SK-N-MC (cell line): ENCODE data around the gene DAB1.

ENCODE experiments used
- DNase-seq: peaks from one replicate; pipeline ENCODE4 v3.0.0-alpha.2; 2011; ENCODE audit warnings: low read depth, low spot score
- H3K27ac ChIP-seq: fragments of 200-600 bp; sonication (generic); 2 replicates; pipeline ENCODE4 v1.5.1; 2016; ENCODE audit warnings: mixed run types
- H3K36me3 ChIP-seq: fragments of 200-600 bp; sonication (generic); 2 replicates; pipeline ENCODE4 v1.6.1; 2017; ENCODE audit warnings: antibody characterized with exemption, low read length, mixed read lengths; ENCODE audit not compliant: insufficient read depth
- H3K4me3 ChIP-seq: fragments of 200-600 bp; sonication (generic); 2 replicates; pipeline ENCODE4 v1.5.1; 2016
- H3K9ac ChIP-seq: fragments of 200-600 bp; sonication (generic); 2 replicates; pipeline ENCODE4 v1.8.0; 2017; ENCODE audit warnings: mixed run types, mixed read lengths; ENCODE audit not compliant: insufficient read length
- H3K9me3 ChIP-seq: fragments of 200-600 bp; sonication (generic); 2 replicates; pipeline ENCODE4 v1.6.1; 2017; ENCODE audit warnings: low read depth, mild to moderate bottlenecking, antibody characterized with exemption, low read length, moderate library complexity, mixed read lengths
- EZH2 ChIP-seq: fragments of 200-600 bp; sonication (generic); IDR thresholded peaks from one replicate; pipeline ENCODE4 v1.6.1; 2017; ENCODE audit warnings: antibody characterized with exemption
- FOXP2 ChIP-seq: optimal IDR thresholded peaks from 2 replicates; pipeline ENCODE3; 2011; ENCODE audit warnings: mild to moderate bottlenecking, moderate library complexity; ENCODE audit not compliant: insufficient read depth; ENCODE audit errors: extremely low read length, control extremely low read depth
- POLR2AphosphoS5 ChIP-seq: IDR thresholded peaks from 2 replicates; pipeline ENCODE4 v1.6.1; 2012; ENCODE audit warnings: mild to moderate bottlenecking, low read depth, low read length, borderline replicate concordance

DAB1 gene

DNA sequence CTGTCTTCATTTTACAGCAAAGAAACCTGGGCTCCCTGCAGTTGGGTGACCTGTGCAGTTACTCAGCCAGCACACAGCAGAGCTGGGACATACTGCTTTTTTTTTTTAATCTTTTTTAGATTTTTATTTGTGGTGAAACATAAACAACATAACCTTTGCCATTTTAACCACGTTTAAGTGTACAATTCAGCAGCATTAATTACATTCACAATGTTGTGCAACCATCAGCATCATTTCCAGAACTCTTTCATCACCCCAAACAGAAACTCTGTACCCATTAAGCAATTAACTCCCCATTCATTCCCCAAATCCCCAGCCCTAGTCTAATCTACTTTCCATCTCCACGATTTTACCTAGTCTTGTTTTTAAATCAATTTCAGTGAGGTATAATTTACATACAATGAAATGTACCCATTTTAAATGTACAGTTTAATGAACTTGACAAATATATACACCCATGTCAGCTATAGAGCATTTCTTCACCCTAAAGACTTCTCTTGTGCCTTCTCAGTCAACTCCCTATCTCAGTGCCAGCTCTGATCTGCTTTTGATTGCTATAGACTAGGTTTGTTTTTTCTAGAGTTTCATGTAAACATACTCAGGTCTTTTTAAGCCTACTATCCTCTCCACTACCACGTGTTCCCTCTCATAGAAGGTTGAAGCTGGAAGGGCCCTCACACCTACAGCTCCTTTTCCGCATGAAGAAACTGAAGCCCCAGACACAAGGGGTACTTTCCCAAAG is 420.3 kb downstream of the DAB1 start:
- Histone ChIP-seq H3K4me3 (no peak overlapping the region), H3K36me3 (no peaks in the 10 kb centered on the region), H3K27ac (no peak overlapping the region), H3K9me3 (no peaks in the 10 kb centered on the region), H3K9ac (no peak overlapping the region)
- no peak for DNase-seq
- TF ChIP-seq FOXP2 (no peak), EZH2 (no peak), POLR2AphosphoS5 (no peak)

DNA sequence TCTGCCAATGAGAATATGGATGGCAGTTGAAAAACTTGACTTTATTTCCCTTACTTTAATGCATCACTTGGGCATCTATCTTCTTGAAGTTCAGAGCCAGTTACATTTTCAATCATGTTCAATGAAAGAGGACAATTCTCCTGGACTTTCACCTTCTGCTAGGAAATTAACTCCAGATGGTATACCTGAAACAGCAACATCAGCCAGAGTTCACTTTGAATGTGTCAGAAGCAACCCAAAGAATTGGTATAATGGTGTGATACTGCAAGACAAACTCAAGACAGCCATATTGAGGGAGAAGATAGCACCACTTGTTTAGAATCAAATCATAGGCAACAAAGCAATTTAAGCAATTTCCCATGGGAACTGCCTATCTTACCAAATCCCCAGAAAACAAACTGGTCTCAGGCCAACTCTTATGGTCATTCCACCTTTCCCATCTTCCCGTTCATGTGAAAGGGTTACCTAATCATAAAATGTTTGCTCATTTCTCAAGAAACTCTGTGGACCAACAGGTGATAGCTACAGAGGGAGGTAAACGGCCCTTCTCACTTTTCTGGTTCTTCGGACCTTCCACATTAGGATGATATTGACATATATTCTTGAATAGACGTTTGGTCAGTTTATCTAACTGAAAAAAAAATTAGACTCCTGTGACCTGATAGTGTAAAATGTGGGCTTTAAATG is 428.3 kb downstream of the DAB1 start:
- no peak overlapping the region for H3K9ac ChIP-seq
- H3K9me3 ChIP-seq: no peaks in the 10 kb centered on the region
- DNase-seq: no peak
- TF ChIP-seq EZH2: no peak
- no peak for TF ChIP-seq POLR2AphosphoS5
- TF ChIP-seq FOXP2: no peak
- H3K27ac ChIP-seq: no peak overlapping the region
- H3K36me3 ChIP-seq: no peaks in the 10 kb centered on the region
- H3K4me3 ChIP-seq: no peak overlapping the region

DNA sequence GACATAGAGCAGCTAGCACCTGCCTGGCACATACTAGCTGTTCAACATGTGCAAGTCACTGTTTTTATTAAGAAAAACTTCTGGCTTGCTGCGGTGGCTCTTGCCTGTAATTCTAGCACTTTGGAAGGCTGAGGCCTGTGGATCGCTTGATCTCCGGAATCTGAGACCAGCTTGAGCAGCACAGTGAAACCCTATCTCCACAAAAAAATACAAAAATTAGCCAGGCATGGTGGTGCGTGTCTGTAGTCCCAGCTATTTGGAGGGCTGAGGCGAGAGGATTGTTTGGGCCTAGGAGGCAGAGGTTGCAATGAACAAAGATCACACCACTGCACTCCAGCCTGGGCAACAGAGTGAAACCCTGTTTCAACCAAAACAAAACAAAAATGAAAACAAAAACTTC is 430.4 kb downstream of the DAB1 start:
- Histone ChIP-seq H3K4me3 (no peak overlapping the region), H3K9ac (no peak overlapping the region), H3K27ac (no peak overlapping the region), H3K36me3 (no peaks in the 10 kb centered on the region), H3K9me3 (no peaks in the 10 kb centered on the region)
- TF ChIP-seq FOXP2: no peak
- TF ChIP-seq POLR2AphosphoS5: no peak
- TF ChIP-seq EZH2: no peak
- DNase-seq: no peak

- Histone ChIP-seq H3K4me3 (no peak overlapping the region), H3K9ac (no peak overlapping the region), H3K27ac (no peak overlapping the region), H3K36me3 (no peaks in the 10 kb centered on the region), H3K9me3 (no peaks in the 10 kb centered on the region)
- no peak for TF ChIP-seq POLR2AphosphoS5
- no peak for TF ChIP-seq EZH2
- TF ChIP-seq FOXP2: no peak
- DNase-seq: no peak
These were observed 431.3 kb downstream of the DAB1 start for GRCh38 chr1:56992318-56993125.

GRCh38 chr1:56991576-56991975 is 432.3 kb downstream of the DAB1 start:
- TF ChIP-seq POLR2AphosphoS5: no peak
- TF ChIP-seq EZH2: no peak
- TF ChIP-seq FOXP2: no peak
- Histone ChIP-seq H3K9ac (no peak overlapping the region), H3K27ac (no peak overlapping the region), H3K4me3 (no peak overlapping the region), H3K9me3 (no peaks in the 10 kb centered on the region), H3K36me3 (no peaks in the 10 kb centered on the region)
- DNase-seq: no peak

- H3K27ac ChIP-seq: no peak overlapping the region
- no peak overlapping the region for H3K4me3 ChIP-seq
- H3K36me3 ChIP-seq: no peaks in the 10 kb centered on the region
- no peaks in the 10 kb centered on the region for H3K9me3 ChIP-seq
- DNase-seq: no peak
- no peak overlapping the region for H3K9ac ChIP-seq
- TF ChIP-seq EZH2 (no peak), FOXP2 (no peak), POLR2AphosphoS5 (no peak)
These were observed 437.5 kb downstream of the DAB1 start for GRCh38 chr1:56986397-56986796.

DNA sequence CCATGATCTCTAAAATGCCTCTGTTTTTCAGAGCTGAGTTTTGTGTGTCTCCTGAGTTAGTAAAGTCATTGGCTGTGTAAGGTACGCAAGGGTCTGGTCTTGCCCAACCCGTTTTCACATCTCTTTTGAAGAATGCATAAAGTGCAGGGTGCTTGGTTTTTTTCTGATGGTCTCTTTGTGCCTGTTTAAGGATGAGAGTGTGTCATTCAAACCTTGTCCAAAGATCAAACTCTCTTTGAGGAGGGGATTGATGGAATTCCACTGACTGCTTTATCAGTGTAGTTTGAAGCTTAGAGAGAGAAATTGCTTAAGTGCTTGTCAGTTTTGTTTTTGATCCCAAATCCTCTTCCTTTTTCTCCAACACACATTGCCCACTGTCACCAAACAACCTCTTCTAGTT is 438.0 kb downstream of the DAB1 start:
- no peak for DNase-seq
- no peak for TF ChIP-seq EZH2
- TF ChIP-seq POLR2AphosphoS5: no peak
- TF ChIP-seq FOXP2: no peak
- Histone ChIP-seq H3K9ac (no peak overlapping the region), H3K27ac (no peak overlapping the region), H3K36me3 (no peaks in the 10 kb centered on the region), H3K9me3 (no peaks in the 10 kb centered on the region), H3K4me3 (no peak overlapping the region)

DNA sequence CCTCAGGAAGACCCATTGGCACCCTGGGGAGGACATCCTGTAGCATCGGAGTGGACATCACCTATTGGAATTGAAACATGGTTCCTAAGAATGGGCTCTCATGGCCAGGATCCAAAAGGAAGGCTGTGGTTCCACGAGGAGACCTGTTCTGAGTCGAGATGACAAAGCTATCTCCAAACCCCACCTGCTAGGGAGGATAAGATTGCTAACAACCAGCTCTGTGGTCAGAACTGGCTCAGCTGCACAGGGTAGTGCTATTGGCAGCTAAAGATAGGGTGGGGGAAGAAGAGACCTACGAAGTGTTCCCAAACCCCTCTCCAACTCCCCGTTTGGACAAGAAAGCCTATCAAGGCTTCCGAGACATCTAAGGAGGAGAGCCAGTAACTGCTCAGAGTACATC is 440.4 kb downstream of the DAB1 start:
- no peak for DNase-seq
- Histone ChIP-seq H3K9ac (no peak overlapping the region), H3K4me3 (no peak overlapping the region), H3K27ac (no peak overlapping the region), H3K9me3 (no peaks in the 10 kb centered on the region), H3K36me3 (no peaks in the 10 kb centered on the region)
- TF ChIP-seq EZH2 (no peak), POLR2AphosphoS5 (no peak), FOXP2 (no peak)
